ENCODE measurements around the gene MRPL14.
"Not testable (repeated sequence)": the region's sequence is repeated elsewhere in the genome, so short reads cannot be mapped to it uniquely, and the experiment has no call there.

Gene MRPL14

GRCh38 chr6:44102527-44102926 lies 24.7 kb downstream of the MRPL14 start:
- Mint-ChIP-seq H3K4me1 (peaks cover 46% of the 10 kb centered on the region), H3K9me3 (no peaks in the 10 kb centered on the region), H3K4me3 (no peak overlapping the region), H3K36me3 (peaks cover 45% of the 10 kb centered on the region), H3K27ac (peak overlapping the region; percentile 44)
- no peak for ATAC-seq
- no peak for DNase-seq (ENCODE audit: low spot score in 2 of 2)

GRCh38 chr6:44101832-44102231 lies 25.4 kb downstream of the MRPL14 start:
- no peaks in the 10 kb centered on the region for H3K9me3 Mint-ChIP-seq
- DNase-seq (ENCODE audit: low spot score in 2 of 2) (no peak), ATAC-seq (no peak)
- peak overlapping the region; percentile 44 for H3K27ac Mint-ChIP-seq
- H3K4me3 Mint-ChIP-seq: no peak overlapping the region
- peaks cover 46% of the 10 kb centered on the region for H3K4me1 Mint-ChIP-seq
- peaks cover 41% of the 10 kb centered on the region for H3K36me3 Mint-ChIP-seq

- Mint-ChIP-seq H3K27ac (peak overlapping the region; percentile 19), H3K36me3 (peaks cover 35% of the 10 kb centered on the region), H3K4me1 (peaks cover 46% of the 10 kb centered on the region), H3K9me3 (no peaks in the 10 kb centered on the region), H3K4me3 (no peak overlapping the region)
- peak; percentile 65 for ATAC-seq
- DNase-seq (ENCODE audit: low spot score in 2 of 2): peak in 1 of 2 donors; percentile 55
These were observed 27.1 kb downstream of the MRPL14 start for GRCh38 chr6:44100088-44100550.

DNA sequence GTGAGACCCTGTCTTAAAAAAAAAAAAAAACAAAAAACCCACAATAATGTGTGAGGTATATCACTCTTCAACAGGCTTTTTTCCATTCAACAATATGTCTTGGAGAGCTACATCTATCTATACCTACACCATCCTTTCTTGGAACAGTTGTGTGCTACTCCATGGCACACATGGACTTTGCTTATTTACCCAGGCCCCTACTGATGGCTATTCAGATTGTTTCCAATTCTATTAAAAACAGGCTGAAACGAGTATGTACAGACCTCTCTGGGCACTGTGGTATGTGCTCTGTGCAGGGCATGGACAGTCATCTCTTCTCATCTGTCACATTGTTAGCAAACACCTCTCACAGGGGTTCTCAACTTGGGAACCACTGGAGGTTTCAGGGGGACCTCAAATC lies 28.1 kb downstream of the MRPL14 start:
- Mint-ChIP-seq H3K4me1 (peaks cover 38% of the 10 kb centered on the region), H3K36me3 (peaks cover 31% of the 10 kb centered on the region), H3K27ac (no peak overlapping the region), H3K4me3 (no peak overlapping the region), H3K9me3 (no peaks in the 10 kb centered on the region)
- no peak for ATAC-seq
- DNase-seq (ENCODE audit: low spot score in 2 of 2): no peak

DNA sequence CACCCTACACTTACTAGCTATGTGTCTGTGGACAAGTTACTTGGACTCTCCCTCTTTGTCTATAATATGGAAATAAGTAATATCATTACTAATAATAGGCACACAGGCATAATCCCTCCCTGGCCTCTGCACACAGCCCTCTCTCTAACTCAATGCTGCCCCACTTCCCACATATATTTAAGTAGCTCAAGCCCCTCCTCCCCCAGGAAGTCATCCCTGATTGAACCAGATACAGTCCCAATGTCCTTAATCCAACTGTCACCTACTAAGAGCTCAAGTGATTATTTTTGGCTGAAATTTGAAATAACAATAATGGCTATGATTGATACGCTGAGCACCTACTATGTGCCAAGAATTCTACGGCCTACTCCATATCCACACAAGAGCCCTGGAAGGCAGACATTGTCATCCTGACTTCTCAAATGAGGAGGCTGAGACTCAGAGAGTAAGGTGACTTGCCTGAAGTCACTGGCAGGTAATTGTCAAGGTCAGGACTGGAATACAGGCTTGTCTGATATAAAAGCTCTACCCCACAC lies 29.4 kb downstream of the MRPL14 start:
- Mint-ChIP-seq H3K36me3 (peaks cover 19% of the 10 kb centered on the region), H3K4me1 (peaks cover 25% of the 10 kb centered on the region), H3K27ac (no peak overlapping the region), H3K4me3 (no peak overlapping the region), H3K9me3 (no peaks in the 10 kb centered on the region)
- DNase-seq (ENCODE audit: low spot score in 2 of 2) (no peak), ATAC-seq (no peak)

- Mint-ChIP-seq H3K9me3 (no peaks in the 10 kb centered on the region), H3K27ac (peak overlapping the region; percentile 74), H3K36me3 (peaks cover 11% of the 10 kb centered on the region), H3K4me3 (no peak overlapping the region), H3K4me1 (peaks cover 12% of the 10 kb centered on the region)
- DNase-seq (ENCODE audit: low spot score in 2 of 2) (peak; percentile 54 to 83), ATAC-seq (peak; percentile 85)
These were observed 30.6 kb downstream of the MRPL14 start for GRCh38 chr6:44096612-44097011.

DNA sequence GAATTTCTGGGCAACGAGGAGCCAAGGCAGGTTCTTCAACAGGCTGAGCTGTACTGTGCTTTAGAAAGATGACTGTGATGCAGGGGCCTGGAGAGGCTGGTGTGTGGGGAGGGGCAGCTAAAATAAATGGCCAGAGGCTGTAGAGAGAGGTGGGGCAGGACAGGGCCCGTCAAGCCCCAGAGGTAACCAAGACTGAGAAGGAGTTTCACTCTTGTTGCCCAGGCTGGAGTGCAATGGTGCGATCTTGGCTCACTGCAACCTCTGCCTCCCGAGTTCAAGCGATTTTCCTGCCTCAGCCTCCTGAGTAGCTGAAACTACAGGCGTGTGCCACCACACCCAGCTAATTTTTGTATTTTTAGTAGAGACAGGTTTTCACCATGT lies 32.0 kb downstream of the MRPL14 start:
- H3K27ac Mint-ChIP-seq: peak overlapping the region; percentile 0
- H3K4me1 Mint-ChIP-seq; ATAC-seq; H3K9me3 Mint-ChIP-seq; H3K4me3 Mint-ChIP-seq; DNase-seq (ENCODE audit: low spot score in 2 of 2); H3K36me3 Mint-ChIP-seq: not testable (repeated sequence)

DNA sequence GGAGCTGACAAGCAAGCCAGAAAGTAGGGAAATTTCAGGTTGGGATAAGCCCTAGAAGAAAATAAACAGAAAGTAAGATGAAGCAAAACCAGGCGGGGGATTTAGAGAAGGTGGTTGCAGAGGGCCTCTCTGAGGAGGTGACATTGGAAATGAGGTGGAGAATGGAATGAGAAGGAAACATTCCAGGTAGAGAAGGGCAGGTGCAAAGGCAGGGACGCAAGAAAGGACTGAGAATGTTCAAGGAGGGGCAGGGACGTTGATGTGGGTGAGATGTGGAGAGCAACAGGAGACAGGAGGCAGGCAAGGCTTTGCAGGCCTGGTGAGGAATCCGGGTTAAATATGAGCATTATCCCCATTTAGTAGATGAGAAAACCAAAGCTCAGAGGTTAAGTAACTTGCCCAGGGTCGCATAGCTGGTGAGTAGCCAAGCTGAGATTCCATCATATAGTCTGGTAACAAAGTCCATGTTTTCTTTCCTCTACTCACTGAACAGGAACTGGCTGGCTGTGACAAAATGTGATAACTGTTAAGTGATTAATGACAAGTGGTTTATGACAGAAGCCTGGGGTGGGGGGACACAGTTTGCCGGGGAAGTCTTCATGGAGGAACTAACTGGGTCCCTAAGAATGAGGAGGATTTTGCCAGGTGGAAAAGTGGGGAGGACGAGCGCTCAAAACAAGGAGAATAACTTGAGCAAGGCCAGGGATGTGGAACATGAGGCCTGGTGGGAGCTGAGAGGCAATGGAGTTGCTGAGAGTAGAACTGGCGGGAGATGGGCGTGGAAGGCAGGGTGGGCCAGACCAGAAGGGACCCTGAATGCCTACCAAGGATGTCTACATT lies 32.6 kb downstream of the MRPL14 start:
- Mint-ChIP-seq H3K4me3 (no peak overlapping the region), H3K27ac (peak overlapping the region; percentile 0), H3K36me3 (peaks cover 9% of the 10 kb centered on the region), H3K9me3 (no peaks in the 10 kb centered on the region), H3K4me1 (peaks cover 5% of the 10 kb centered on the region)
- DNase-seq (ENCODE audit: low spot score in 2 of 2) (no peak), ATAC-seq (no peak)

- DNase-seq (ENCODE audit: low spot score in 2 of 2) (no peak), ATAC-seq (no peak)
- Mint-ChIP-seq H3K4me1 (peaks cover 5% of the 10 kb centered on the region), H3K27ac (peak overlapping the region; percentile 0), H3K36me3 (peaks cover 9% of the 10 kb centered on the region), H3K4me3 (no peak overlapping the region), H3K9me3 (no peaks in the 10 kb centered on the region)
These were observed 33.4 kb downstream of the MRPL14 start for GRCh38 chr6:44093750-44094402.

DNA sequence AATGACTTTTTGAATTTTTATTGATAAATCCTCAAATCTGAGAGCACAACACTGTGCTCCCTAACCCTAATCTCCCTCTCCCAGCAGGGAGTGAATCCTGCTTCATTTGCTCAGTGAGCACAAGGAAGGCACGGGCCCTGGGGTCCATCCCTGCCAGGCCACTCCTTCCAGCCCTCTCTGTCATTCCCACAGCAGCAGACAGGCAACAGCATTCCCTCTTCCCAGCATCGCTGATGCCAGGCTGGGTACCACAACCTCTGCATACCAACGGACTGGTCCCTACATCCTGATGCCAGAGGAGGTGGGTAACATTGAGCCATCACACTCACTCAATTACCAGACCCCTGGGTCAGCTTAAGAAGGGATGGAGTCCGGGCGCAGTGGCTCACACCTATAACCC lies 34.2 kb downstream of the MRPL14 start:
- Mint-ChIP-seq H3K36me3 (peaks cover 9% of the 10 kb centered on the region), H3K4me1 (peaks cover 5% of the 10 kb centered on the region), H3K9me3 (no peaks in the 10 kb centered on the region), H3K4me3 (no peak overlapping the region), H3K27ac (no peak overlapping the region)
- ATAC-seq: no peak
- no peak for DNase-seq (ENCODE audit: low spot score in 2 of 2)

- peaks cover 5% of the 10 kb centered on the region for H3K4me1 Mint-ChIP-seq
- H3K4me3 Mint-ChIP-seq: no peak overlapping the region
- ATAC-seq (no peak), DNase-seq (ENCODE audit: low spot score in 2 of 2) (no peak)
- peaks cover 9% of the 10 kb centered on the region for H3K36me3 Mint-ChIP-seq
- H3K9me3 Mint-ChIP-seq: no peaks in the 10 kb centered on the region
- H3K27ac Mint-ChIP-seq: no peak overlapping the region
These were observed 35.0 kb downstream of the MRPL14 start for GRCh38 chr6:44091981-44092884.

DNA sequence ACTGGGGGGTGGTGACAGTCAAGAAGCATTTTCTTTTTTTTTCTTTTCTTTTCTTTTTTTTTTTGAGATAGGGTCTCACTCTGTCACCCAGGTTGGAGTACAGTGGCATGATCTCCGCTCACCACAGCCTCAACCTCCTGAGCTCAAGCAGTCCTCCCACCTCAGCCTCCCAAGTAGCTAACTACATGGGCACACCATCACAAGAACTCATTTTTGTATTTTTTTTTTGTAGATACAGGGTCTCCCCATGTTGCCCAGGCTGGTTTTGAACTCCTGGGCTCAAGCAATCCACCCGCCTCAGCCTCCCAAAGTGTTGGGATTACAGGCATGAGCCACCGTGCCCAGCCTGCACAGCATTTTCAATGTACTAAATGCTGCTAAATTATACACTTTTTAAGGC lies 35.9 kb downstream of the MRPL14 start:
- not testable (repeated sequence) for H3K36me3 Mint-ChIP-seq; H3K9me3 Mint-ChIP-seq; H3K4me1 Mint-ChIP-seq; H3K4me3 Mint-ChIP-seq; ATAC-seq; DNase-seq (ENCODE audit: low spot score in 2 of 2); H3K27ac Mint-ChIP-seq

GRCh38 chr6:44090465-44090864 lies 36.8 kb downstream of the MRPL14 start:
- Mint-ChIP-seq H3K36me3 (peaks cover 5% of the 10 kb centered on the region), H3K4me1 (no peaks in the 10 kb centered on the region), H3K27ac (no peak overlapping the region), H3K9me3 (no peaks in the 10 kb centered on the region), H3K4me3 (no peak overlapping the region)
- no peak for ATAC-seq
- no peak for DNase-seq (ENCODE audit: low spot score in 2 of 2)

DNA sequence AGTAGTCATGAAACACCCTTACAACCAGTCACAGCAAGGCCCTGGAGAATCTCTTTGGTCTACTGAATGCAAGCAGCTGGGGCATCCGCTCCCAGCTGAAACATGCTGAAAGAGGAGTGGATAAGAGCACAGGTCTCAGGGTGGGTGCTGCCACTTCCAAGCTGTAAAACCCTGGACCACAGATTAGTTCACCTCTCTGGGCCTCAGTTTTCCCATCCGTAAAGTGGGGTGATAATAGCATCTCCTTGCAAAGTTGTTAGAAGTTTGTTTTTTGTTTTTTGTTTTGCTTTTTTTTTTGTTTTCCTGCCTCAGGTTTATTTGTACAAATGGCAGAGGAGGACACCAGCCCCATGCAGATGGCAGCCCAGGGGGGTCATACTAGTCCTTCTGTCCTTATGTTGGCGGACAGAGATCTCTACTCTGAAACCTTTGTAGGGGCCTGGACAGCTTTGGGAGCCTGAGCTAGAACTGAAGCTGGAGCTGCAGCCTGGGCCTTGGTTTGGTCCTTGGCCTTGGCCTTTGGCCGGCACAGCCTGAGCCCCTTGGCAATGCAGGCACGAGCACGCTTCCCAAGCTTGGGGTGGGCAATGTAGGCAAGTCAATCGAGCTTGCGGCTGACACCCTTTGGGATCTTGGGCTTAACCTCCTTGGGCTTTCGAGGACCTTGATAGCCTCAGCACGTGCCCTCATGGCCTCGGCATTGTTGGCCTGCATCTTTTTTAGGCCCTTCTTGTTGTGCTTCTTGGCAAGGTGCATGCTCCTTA lies 38.2 kb downstream of the MRPL14 start:
- H3K4me3 Mint-ChIP-seq: no peak overlapping the region

More for the DNA sequence above, 38.2 kb downstream of the MRPL14 start:
- H3K4me1 Mint-ChIP-seq: no peaks in the 10 kb centered on the region
- no peak for ATAC-seq
- DNase-seq (ENCODE audit: low spot score in 2 of 2): no peak
- H3K36me3 Mint-ChIP-seq: no peaks in the 10 kb centered on the region
- H3K9me3 Mint-ChIP-seq: no peaks in the 10 kb centered on the region
- H3K27ac Mint-ChIP-seq: no peak overlapping the region

All from stimulated activated effector memory CD8-positive, alpha-beta T cell treated with anti-CD3 and anti-CD28 coated beads, Interleukin-12 subunit alpha, Interleukin-12 subunit beta, amount 100 ng/mL, for 72 hours (primary cell).